ENCODE measurements around the gene GRIA3. TPM values are rescaled to one million over a fixed set of nuclear protein-coding genes. Genes with fewer than 3 reads are reported as not detected.

GRIA3 gene
- total and polyA plus RNA-seq, 2 experiments from 2014 or later = 1.9 to 2.9 TPM

DNA sequence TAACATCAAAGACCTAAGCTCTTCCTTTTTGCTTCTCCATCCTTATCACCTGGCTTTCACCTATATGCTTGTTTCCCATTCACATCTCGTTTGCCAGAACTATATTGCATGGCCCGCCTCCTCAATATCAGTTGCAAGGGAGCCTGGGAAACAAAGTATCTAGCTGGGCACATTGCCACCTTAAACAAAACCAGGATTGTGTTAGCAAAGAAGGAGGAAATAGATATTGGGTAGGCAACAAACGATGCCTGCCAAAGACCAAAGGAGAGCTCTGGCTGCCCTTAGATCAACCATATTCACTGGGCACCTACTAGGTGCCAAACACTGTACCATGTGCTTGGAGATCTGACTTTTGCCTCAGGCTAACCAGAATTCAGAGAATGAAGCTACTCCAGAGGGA lies 107.5 kb downstream of the GRIA3 start:
- H4K20me1 ChIP-seq (ENCODE audit: insufficient read depth, poor library complexity, severe bottlenecking) = no peaks in the 10 kb centered on the region
- H3K79me2 ChIP-seq = no peaks in the 10 kb centered on the region
- no peaks in the 10 kb centered on the region for H3K9me2 ChIP-seq (replicated peaks; ENCODE audit: insufficient read depth)
- no peak overlapping the region for H3K4me2 ChIP-seq
- H3K4me3 ChIP-seq = no peak overlapping the region
- DNase-seq (ENCODE audit: low spot score) = no peak
- H3K4me1 ChIP-seq (ENCODE audit: insufficient read depth) = no peaks in the 10 kb centered on the region
- TF ChIP-seq, protein P1, sequence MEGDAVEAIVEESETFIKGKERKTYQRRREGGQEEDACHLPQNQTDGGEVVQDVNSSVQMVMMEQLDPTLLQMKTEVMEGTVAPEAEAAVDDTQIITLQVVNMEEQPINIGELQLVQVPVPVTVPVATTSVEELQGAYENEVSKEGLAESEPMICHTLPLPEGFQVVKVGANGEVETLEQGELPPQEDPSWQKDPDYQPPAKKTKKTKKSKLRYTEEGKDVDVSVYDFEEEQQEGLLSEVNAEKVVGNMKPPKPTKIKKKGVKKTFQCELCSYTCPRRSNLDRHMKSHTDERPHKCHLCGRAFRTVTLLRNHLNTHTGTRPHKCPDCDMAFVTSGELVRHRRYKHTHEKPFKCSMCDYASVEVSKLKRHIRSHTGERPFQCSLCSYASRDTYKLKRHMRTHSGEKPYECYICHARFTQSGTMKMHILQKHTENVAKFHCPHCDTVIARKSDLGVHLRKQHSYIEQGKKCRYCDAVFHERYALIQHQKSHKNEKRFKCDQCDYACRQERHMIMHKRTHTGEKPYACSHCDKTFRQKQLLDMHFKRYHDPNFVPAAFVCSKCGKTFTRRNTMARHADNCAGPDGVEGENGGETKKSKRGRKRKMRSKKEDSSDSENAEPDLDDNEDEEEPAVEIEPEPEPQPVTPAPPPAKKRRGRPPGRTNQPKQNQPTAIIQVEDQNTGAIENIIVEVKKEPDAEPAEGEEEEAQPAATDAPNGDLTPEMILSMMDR (IDR thresholded peaks at IDR 0.05; ENCODE audit: poor library complexity) = no peak
- no peak for TF ChIP-seq EZH2phosphoT487 (IDR thresholded peaks at IDR 0.05; ENCODE audit: low read depth, severe bottlenecking, unreplicated experiment)
- TF ChIP-seq EZH2 (IDR thresholded peaks at IDR 0.05; ENCODE audit: borderline replicate concordance) = no peak
- no peak overlapping the region for H3K27ac ChIP-seq
- no peaks in the 10 kb centered on the region for H3K9me3 ChIP-seq (ENCODE audit: low read depth)
- no peaks in the 10 kb centered on the region for H3K36me3 ChIP-seq (replicated peaks; ENCODE audit: insufficient read depth, low read depth)
- H3K27me3 ChIP-seq = no peaks in the 10 kb centered on the region
- WGBS (ENCODE audit: low lambda C conversion rate, missing lambda C conversion rate) = 63% methylated on average over 3 of the region's 3 CpGs
- H2AFZ ChIP-seq = no peak overlapping the region

DNA sequence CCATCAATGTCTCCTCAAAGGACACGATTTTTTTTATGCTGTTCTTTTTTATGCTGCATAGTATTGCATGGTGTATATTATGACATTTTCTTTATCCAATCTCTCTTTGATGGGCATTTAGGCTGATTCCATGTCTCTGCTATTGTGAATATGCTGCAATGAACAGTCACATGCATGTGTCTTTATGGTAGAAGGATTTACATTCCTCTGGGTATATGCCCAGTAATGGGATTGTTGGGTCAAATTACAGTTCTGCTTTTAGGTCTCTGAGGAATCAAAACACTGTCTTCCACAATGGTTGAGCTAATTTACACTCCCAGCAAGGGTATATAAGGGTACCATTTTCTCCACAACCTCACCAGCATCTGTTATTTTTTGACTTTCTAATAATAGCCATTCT lies 113.9 kb downstream of the GRIA3 start:
- 48% methylated on average over 1 of the region's 1 CpG for WGBS (ENCODE audit: low lambda C conversion rate, missing lambda C conversion rate)

GRCh38 chrX:123303429-123303828 lies 119.4 kb downstream of the GRIA3 start:
- Histone ChIP-seq H3K4me3 (no peak overlapping the region), H3K4me2 (no peak overlapping the region), H4K20me1 (ENCODE audit: insufficient read depth, poor library complexity, severe bottlenecking) (no peaks in the 10 kb centered on the region), H3K27me3 (no peaks in the 10 kb centered on the region), H3K9me3 (ENCODE audit: low read depth) (no peaks in the 10 kb centered on the region), H2AFZ (no peak overlapping the region), H3K4me1 (ENCODE audit: insufficient read depth) (no peaks in the 10 kb centered on the region), H3K27ac (no peak overlapping the region), H3K79me2 (no peaks in the 10 kb centered on the region), H3K9me2 (replicated peaks; ENCODE audit: insufficient read depth) (no peaks in the 10 kb centered on the region), H3K36me3 (replicated peaks; ENCODE audit: insufficient read depth, low read depth) (no peaks in the 10 kb centered on the region)
- no peak for DNase-seq (ENCODE audit: low spot score)
- 71% methylated on average over 2 of the region's 2 CpGs for WGBS (ENCODE audit: low lambda C conversion rate, missing lambda C conversion rate)
- TF ChIP-seq EZH2 (IDR thresholded peaks at IDR 0.05; ENCODE audit: borderline replicate concordance) = no peak
- no peak for TF ChIP-seq EZH2phosphoT487 (IDR thresholded peaks at IDR 0.05; ENCODE audit: low read depth, severe bottlenecking, unreplicated experiment)
- TF ChIP-seq, protein P1 (IDR thresholded peaks at IDR 0.05; ENCODE audit: poor library complexity) = no peak

More for the DNA sequence above, 113.9 kb downstream of the GRIA3 start:
- TF ChIP-seq EZH2 (IDR thresholded peaks at IDR 0.05; ENCODE audit: borderline replicate concordance) (no peak), EZH2phosphoT487 (IDR thresholded peaks at IDR 0.05; ENCODE audit: low read depth, severe bottlenecking, unreplicated experiment) (no peak)
- TF ChIP-seq, protein P1 (IDR thresholded peaks at IDR 0.05; ENCODE audit: poor library complexity) = no peak
- Histone ChIP-seq H4K20me1 (ENCODE audit: insufficient read depth, poor library complexity, severe bottlenecking) (no peaks in the 10 kb centered on the region), H3K9me3 (ENCODE audit: low read depth) (no peaks in the 10 kb centered on the region), H3K36me3 (replicated peaks; ENCODE audit: insufficient read depth, low read depth) (no peaks in the 10 kb centered on the region), H2AFZ (no peak overlapping the region), H3K27ac (no peak overlapping the region), H3K27me3 (no peaks in the 10 kb centered on the region), H3K4me1 (ENCODE audit: insufficient read depth) (no peaks in the 10 kb centered on the region), H3K79me2 (no peaks in the 10 kb centered on the region), H3K4me3 (no peak overlapping the region), H3K4me2 (no peak overlapping the region), H3K9me2 (replicated peaks; ENCODE audit: insufficient read depth) (no peaks in the 10 kb centered on the region)
- DNase-seq (ENCODE audit: low spot score) = no peak

GRCh38 chrX:123308658-123309057 lies 124.6 kb downstream of the GRIA3 start:
- no peak overlapping the region for H2AFZ ChIP-seq
- no peaks in the 10 kb centered on the region for H3K36me3 ChIP-seq (replicated peaks; ENCODE audit: insufficient read depth, low read depth)
- no peaks in the 10 kb centered on the region for H3K4me1 ChIP-seq (ENCODE audit: insufficient read depth)
- H3K4me2 ChIP-seq = no peak overlapping the region
- H4K20me1 ChIP-seq (ENCODE audit: insufficient read depth, poor library complexity, severe bottlenecking) = no peaks in the 10 kb centered on the region
- no peak overlapping the region for H3K4me3 ChIP-seq
- no peaks in the 10 kb centered on the region for H3K79me2 ChIP-seq
- no peak for DNase-seq (ENCODE audit: low spot score)
- H3K27ac ChIP-seq = no peak overlapping the region
- H3K27me3 ChIP-seq = no peaks in the 10 kb centered on the region
- no peaks in the 10 kb centered on the region for H3K9me2 ChIP-seq (replicated peaks; ENCODE audit: insufficient read depth)
- 90% methylated on average over 5 of the region's 5 CpGs for whole genome bisulfite sequencing (ENCODE audit: low lambda C conversion rate, missing lambda C conversion rate)
- TF ChIP-seq EZH2 (IDR thresholded peaks at IDR 0.05; ENCODE audit: borderline replicate concordance) (no peak), EZH2phosphoT487 (IDR thresholded peaks at IDR 0.05; ENCODE audit: low read depth, severe bottlenecking, unreplicated experiment) (no peak)
- TF ChIP-seq, protein P1 (IDR thresholded peaks at IDR 0.05; ENCODE audit: poor library complexity) = no peak
- no peaks in the 10 kb centered on the region for H3K9me3 ChIP-seq (ENCODE audit: low read depth)
